ENCODE measurements around the gene THOC7.

DNA sequence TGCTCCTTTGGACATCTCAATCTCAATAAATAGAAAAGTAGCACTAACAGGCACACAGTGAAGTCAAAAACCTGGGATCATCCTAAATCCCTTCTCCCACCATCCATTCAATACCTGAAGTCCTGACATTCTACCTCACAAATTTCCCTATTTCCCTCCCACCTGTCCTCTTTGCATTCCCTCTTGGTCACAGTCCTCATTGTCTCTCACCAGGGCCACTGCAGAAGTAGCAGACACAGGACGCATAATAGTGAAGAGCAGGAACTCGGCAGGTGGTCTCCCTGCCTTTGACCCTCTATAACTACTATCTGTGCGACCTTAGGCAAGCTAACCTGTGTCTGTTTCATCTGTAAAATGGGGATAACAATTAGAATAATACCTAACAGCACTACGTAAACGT, 2.3 kb downstream of the THOC7 start:
- TF ChIP-seq RAD21 (IDR thresholded peaks at IDR 0.05; ENCODE audit: low read length) (no peak), POLR2A (IDR thresholded peaks at IDR 0.05; ENCODE audit: low read depth, low read length) (no peak)
